ENCODE data around the gene SAMD7. TPM values are rescaled to one million over a fixed set of nuclear protein-coding genes. Genes with fewer than 3 reads are reported as not detected.

SAMD7 gene
- total and polyA plus RNA-seq, 12 donors: not detected

DNA sequence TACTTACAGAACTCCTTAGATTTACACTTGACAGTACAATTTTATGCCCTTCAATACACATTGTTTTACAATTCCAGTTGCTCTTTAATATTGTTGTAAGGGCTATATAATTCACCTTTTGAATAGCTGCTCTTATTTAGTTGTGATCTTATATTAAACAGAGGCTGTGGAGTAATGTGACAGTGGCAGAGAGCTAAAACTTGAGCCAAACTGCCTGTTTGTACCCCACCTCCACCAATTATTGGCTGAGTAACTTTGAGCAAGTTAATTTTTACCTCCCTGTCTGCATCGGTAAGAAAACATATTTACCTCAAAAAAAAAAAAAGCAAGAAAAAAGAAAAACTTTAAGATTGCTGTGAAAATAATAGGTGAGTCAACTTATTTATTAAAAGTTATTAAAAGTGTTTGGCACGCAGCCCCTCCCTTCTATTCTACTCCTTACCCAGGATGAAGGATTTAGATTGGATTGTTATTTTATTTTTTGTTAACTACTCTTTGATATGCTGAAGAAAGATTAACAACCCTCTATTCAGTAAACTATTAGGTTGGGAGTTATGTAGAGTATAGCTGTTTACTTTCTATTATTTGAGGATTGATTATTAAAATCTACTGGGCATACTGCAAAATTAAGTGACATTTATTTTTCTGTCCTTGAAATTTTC, 57.0 kb downstream of the SAMD7 start:
- H3K4me3 ChIP-seq: peak overlapping the region in 1 of 4 donors; percentile 61
- WGBS, 4 donors: 26 to 30% (median 28%) methylated on average over 2 of the region's 2 CpGs
- H3K9me3 ChIP-seq (replicated peaks in 1 of 3): no peaks in the 10 kb centered on the region
- H3K4me1 ChIP-seq (replicated peaks in 1 of 2): peaks cover 22 to 53% of the 10 kb centered on the region in 2 donors
- no peak for DNase-seq
- no peaks in the 10 kb centered on the region for H3K36me3 ChIP-seq (replicated peaks in 1 of 2)
- H3K27me3 ChIP-seq: no peaks in the 10 kb centered on the region
- no peak for TF ChIP-seq CTCF (IDR thresholded peaks at IDR 0.05)
- TF ChIP-seq POLR2A (IDR thresholded peaks at IDR 0.05): no peak
- intact Hi-C loops (cut with DNase I): loop anchor here in 1 of 2 donors (10.0 kb wide), 1 partner anchor 104 kb away; the partner anchor contains the start of gene LRRC31
- peak overlapping the region in 2 of 5 donors; percentile 96 to 100 for H3K27ac ChIP-seq

- Histone ChIP-seq H3K36me3 (replicated peaks in 1 of 2) (no peaks in the 10 kb centered on the region), H3K27ac (no peak overlapping the region), H3K4me1 (replicated peaks in 1 of 2) (peaks cover 22 to 59% of the 10 kb centered on the region in 2 donors), H3K9me3 (replicated peaks in 1 of 3) (no peaks in the 10 kb centered on the region), H3K27me3 (no peaks in the 10 kb centered on the region), H3K4me3 (no peak overlapping the region)
- 49 to 58% (median 56%) methylated on average over 5 of the region's 5 CpGs for WGBS, 4 donors
- no peak for TF ChIP-seq POLR2A (IDR thresholded peaks at IDR 0.05)
- no peak for TF ChIP-seq CTCF (IDR thresholded peaks at IDR 0.05)
- intact Hi-C loops (cut with DNase I): loop anchor here in 1 of 2 donors (10.0 kb wide), 2 partner anchors 105 to 185 kb away; partner anchors contain the start of gene LRRC31
- no peak for DNase-seq
Observed at GRCh38 chr3:169969174-169970095, 58.1 kb downstream of the SAMD7 start.

DNA sequence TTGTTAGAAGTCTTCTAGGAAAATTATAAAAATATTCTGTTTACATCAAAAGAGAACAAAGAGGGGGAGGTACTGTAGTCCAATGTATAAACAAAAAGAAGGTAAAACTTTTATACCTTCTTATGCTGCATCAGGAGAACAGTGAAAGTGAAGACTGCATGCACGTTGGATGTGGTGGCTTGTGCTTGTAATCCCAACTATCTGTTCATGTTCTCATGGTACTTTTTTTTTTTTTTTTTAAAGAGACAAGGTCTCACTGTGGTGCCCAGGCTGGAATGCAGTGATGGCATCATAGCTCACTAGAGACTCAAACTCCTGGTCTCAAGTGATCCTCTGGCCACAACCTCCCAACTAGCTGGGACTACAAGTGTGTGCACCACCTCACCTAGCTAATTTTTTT, 59.5 kb downstream of the SAMD7 start:
- H3K36me3 ChIP-seq (replicated peaks in 1 of 2): peaks cover 0 to 1% of the 10 kb centered on the region in 2 donors
- H3K4me3 ChIP-seq: no peak overlapping the region
- no peak overlapping the region for H3K27ac ChIP-seq
- H3K27me3 ChIP-seq: no peaks in the 10 kb centered on the region
- no peaks in the 10 kb centered on the region for H3K9me3 ChIP-seq (replicated peaks in 1 of 3)
- intact Hi-C loops (cut with DNase I): loop anchor here in 1 of 2 donors (10.0 kb wide), 1 partner anchor 186 kb away; no protein-coding TSS in a partner anchor
- WGBS, 4 donors: 45 to 55% (median 50%) methylated on average over 1 of the region's 1 CpG
- DNase-seq: no peak
- peaks cover 22 to 59% of the 10 kb centered on the region in 2 donors for H3K4me1 ChIP-seq (replicated peaks in 1 of 2)
- no peak for TF ChIP-seq CTCF (IDR thresholded peaks at IDR 0.05)
- no peak for TF ChIP-seq POLR2A (IDR thresholded peaks at IDR 0.05)

DNA sequence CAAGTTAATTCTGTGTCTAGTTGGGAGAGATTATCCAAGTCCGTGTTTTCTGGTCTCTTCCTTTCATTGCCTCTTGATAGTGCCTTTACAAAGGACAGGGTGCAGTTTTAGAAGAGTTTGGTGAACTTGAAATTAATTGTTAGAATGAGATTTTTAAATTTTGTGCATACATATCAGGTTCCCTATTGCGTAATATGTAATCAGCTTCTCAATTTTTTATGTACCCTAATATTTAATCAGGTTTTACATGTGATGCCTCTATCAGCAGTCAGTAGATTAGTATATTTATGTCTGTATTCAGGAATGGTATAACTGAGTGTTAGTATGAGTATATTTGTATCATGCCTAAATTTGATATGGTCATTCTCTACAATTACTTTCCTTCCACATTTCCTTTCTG, 60.1 kb downstream of the SAMD7 start:
- H3K9me3 ChIP-seq (replicated peaks in 1 of 3): no peaks in the 10 kb centered on the region
- no peak overlapping the region for H3K4me3 ChIP-seq
- peaks cover 0 to 8% of the 10 kb centered on the region in 2 donors for H3K36me3 ChIP-seq (replicated peaks in 1 of 2)
- no peak for DNase-seq
- 73 to 88% (median 83%) methylated on average over 2 of the region's 2 CpGs for WGBS, 4 donors
- H3K27ac ChIP-seq: no peak overlapping the region
- H3K27me3 ChIP-seq: no peaks in the 10 kb centered on the region
- peaks cover 22 to 59% of the 10 kb centered on the region in 2 donors for H3K4me1 ChIP-seq (replicated peaks in 1 of 2)
- TF ChIP-seq CTCF (IDR thresholded peaks at IDR 0.05) (no peak), POLR2A (IDR thresholded peaks at IDR 0.05) (no peak)
- intact Hi-C loops (cut with DNase I): loop anchor here in 1 of 2 donors (10.0 kb wide), 1 partner anchor 187 kb away; no protein-coding TSS in a partner anchor
